Fibroblast of villous mesenchyme (primary cell): Measurements from ENCODE around the gene DIPK1B. TPM values are rescaled to one million over a fixed set of nuclear protein-coding genes. Genes with fewer than 3 reads are reported as not detected.

ENCODE experiments used
- DNase-seq: peaks from one replicate; pipeline ENCODE4 v3.0.0-alpha.2; 2010; ENCODE audit warnings: low read depth
- H3K4me3 ChIP-seq: 2 replicates; pipeline ENCODE4 v1.5.1; 2011; ENCODE audit warnings: low read depth, mild to moderate bottlenecking, low read length
- total RNA-seq: library from RNA; depleted of rRNA; stranded (reverse); fragments of >200 nt; gene quantifications from 2 replicates; pipeline ENCODE4 v1.2.3, GENCODE V29; 2012
- TF ChIP-seq, protein P1 (sequence below): IDR thresholded peaks from 2 replicates; pipeline ENCODE4 v1.5.1; 2012; ENCODE audit warnings: low read depth, mild to moderate bottlenecking, low read length; ENCODE audit not compliant: insufficient read depth

The DIPK1B gene
- total RNA-seq, 1 donor: 0.43 TPM

DNA sequence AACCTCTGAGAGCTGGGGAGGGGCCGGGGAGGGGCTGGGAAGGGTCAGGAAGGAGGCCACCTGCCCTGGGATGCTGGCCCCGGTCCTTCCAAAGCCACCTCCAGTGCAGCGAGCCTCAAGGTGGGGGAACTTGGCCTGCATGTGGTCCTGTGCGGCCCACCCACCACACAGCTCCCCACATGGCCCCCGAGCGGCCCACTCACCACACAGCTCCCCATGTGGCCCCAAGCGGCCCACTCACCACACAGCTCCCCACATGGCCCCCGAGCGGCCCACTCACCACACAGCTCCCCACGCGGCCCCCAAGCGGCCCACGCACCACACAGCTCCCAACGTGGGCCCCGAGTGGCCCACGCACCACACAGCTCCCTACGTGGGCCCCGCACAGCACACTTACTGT, 32.4 kb downstream of the DIPK1B start:
- TF ChIP-seq, protein P1, sequence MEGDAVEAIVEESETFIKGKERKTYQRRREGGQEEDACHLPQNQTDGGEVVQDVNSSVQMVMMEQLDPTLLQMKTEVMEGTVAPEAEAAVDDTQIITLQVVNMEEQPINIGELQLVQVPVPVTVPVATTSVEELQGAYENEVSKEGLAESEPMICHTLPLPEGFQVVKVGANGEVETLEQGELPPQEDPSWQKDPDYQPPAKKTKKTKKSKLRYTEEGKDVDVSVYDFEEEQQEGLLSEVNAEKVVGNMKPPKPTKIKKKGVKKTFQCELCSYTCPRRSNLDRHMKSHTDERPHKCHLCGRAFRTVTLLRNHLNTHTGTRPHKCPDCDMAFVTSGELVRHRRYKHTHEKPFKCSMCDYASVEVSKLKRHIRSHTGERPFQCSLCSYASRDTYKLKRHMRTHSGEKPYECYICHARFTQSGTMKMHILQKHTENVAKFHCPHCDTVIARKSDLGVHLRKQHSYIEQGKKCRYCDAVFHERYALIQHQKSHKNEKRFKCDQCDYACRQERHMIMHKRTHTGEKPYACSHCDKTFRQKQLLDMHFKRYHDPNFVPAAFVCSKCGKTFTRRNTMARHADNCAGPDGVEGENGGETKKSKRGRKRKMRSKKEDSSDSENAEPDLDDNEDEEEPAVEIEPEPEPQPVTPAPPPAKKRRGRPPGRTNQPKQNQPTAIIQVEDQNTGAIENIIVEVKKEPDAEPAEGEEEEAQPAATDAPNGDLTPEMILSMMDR: no peak
- no peak overlapping the region for H3K4me3 ChIP-seq
- no peak for DNase-seq

DNA sequence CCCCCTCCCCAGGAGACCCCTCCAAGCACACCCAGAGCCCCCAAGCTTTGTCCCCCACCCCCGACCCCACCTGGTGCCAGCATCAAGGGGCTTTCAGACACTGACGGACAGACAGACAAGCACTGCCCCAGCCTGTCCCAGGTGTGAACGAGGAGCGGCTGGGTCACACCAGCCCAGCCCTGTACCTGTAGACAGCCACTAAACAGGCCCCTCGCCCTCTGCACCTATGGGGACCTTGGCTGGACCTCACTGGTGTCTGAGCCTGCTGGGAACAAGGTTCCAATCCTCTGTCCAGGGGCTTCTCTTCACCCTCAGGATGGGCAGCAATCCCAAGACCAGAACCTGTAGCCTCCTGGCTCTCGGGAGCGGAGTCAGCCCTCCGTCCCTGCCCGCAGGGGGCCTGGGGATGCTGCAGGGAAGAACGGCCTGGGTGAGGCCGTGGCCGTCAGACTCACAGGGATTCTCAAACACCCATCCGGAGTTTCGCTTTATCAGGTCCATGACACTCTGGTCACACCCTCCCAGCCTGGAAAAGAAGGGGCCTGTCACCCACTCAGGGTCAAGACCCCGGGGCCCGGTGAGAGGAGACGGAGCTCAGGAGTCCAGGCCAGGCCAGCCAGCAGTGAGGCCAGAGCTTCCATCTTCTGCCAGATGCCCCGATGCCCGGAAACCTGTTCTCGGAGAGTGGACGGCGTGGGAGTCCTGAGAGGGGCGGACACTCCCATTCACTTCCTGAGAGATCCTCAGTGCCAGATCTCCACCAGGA, 33.2 kb downstream of the DIPK1B start:
- TF ChIP-seq, protein P1: no peak
- DNase-seq: no peak
- H3K4me3 ChIP-seq: no peak overlapping the region

DNA sequence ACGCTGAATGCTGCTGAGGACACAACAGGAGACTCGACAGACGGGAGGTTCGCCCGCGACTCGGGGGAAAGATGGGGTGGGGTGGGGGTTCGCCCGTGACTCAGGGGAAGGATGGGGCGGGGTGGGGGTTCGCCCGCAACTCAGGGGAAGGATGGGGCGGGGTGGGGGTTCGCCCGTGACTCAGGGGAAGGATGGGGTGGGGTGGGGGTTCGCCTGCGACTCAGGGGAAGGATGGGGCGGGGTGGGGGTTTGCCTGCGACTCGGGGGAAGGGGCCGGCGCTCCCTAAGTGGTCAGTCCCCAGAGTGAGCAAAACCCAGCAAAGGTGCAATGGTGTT, 33.8 kb downstream of the DIPK1B start:
- TF ChIP-seq, protein P1: no peak

DNA sequence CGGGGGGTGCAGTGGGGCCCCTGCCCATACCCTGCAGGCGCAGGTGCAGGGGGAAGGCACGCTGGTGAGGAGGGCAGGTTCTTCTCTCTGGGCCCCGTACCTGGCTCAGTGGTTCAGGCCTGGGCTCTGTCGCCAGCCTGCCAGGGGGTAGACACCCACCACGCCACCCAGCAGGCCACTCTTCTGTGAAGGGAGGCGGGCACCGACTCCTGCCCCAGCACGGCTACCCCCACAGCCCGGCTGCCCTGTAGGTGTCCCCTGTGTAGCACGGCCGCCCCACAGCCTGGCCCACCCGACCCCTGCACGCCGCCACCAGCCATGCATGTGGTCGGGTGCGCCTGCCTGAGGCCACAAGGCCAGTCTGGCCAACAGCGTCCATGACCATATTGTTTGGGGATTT, 34.2 kb downstream of the DIPK1B start:
- no peak for DNase-seq

More for the DNA sequence above, 33.8 kb downstream of the DIPK1B start:
- no peak overlapping the region for H3K4me3 ChIP-seq
- no peak for DNase-seq

DNA sequence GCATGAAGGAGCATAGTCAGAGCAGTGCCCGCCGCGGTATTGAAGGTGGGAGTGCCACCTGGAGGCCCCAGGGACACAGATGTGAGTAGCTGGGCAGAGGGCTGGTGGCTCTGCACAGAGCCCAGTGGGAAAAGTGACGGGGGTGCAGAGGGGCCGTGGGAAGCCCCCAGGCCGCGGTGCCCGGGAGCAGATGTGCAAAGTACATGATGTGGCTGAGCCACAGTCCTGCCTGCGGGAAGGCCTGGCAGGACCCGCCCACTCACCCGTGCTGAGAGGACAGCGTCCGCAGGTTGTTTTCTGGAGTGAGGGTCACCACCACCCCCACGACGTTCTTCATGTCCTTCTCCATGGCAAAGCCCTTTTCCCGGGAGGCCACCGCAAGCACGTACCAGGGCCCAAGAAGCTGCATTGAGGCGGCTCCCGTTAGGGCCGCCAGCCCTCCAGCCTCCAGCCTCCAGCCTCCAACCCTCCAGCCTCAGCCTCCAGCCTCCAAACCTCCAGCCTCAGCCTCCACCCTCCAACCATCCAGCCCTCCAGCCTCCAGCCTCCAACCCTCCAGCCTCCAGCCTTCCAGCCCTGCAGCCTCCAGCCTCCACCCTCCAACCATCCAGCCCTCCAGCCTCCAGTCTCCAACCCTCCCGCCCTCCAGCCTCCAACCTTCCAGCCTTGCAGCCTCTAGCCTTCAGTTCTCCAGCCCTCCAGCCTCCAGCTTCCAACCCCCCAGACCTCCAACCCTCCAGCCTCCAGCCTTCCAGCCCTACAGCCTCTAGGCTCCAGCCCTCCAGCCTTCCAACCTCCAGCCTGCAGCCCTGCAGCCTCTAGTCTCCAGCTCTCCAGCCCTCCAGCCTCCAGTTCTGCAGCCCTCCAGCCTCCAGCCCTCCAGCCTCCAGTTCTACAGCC, 35.0 kb downstream of the DIPK1B start:
- DNase-seq: no peak
- no peak overlapping the region for H3K4me3 ChIP-seq
- TF ChIP-seq, protein P1: no peak

More for the DNA sequence above, 34.2 kb downstream of the DIPK1B start:
- TF ChIP-seq, protein P1: no peak
- no peak overlapping the region for H3K4me3 ChIP-seq

DNA sequence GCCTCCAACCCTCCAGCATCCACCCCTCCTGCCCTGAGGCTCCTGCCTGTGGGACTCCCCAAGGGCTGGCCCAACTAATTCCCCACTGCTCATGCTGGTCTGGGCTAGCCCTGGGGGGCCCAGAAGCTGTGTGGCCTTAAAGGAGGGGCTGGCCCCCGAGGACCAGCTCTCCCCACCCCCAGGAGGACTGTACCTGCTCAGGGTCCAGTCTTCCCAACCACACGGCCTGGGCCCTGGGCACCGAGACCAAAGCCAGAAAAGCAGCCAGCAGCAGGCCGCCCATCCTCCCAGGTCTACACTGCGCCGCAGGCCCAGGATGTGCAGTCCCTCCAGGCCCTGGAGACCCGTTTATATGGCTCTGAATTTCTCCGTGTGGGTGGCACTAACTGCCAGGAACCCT, 35.8 kb downstream of the DIPK1B start, which contains the start of gene LCN6:
Gene LCN6, minus strand, starts transcription at position 325 of the 400 bp plus-strand sequence. Its CDS starts 42 bp downstream, at position 283.
- no peak for DNase-seq
- TF ChIP-seq, protein P1: no peak
- no peak within 1 kb of the TSS for H3K4me3 ChIP-seq
